Measurements from ENCODE around the gene SLC43A1. TPM values are rescaled to one million over a fixed set of nuclear protein-coding genes. Genes with fewer than 3 reads are reported as not detected.

Gene SLC43A1
- total RNA-seq, 1 donor from 2014 or later, result 13.2 TPM

- H3K9me3 ChIP-seq, result no peaks in the 10 kb centered on the region
- no peak overlapping the region for H3K4me3 ChIP-seq
- intact Hi-C loops (cut with DNase I), result no loop called here
- DNase-seq (no peak), ATAC-seq (no peak)
- no peak for TF ChIP-seq CTCF (IDR thresholded peaks at IDR 0.05)
- H3K27me3 ChIP-seq (ENCODE audit: low read depth), result no peaks in the 10 kb centered on the region
- peaks cover 35% of the 10 kb centered on the region for H3K36me3 ChIP-seq
- H3K4me1 ChIP-seq, result no peaks in the 10 kb centered on the region
- H3K27ac ChIP-seq, result no peak overlapping the region
These were observed 30.9 kb upstream of the SLC43A1 start for GRCh38 chr11:57546451-57546850.

- DNase-seq, result no peak
These were observed 30.4 kb upstream of the SLC43A1 start for GRCh38 chr11:57545883-57546282.

GRCh38 chr11:57544566-57544965 is 29.1 kb upstream of the SLC43A1 start:
- H3K36me3 ChIP-seq, result peaks cover 17% of the 10 kb centered on the region
- no peaks in the 10 kb centered on the region for H3K4me1 ChIP-seq
- no peaks in the 10 kb centered on the region for H3K27me3 ChIP-seq (ENCODE audit: low read depth)
- no peak for ATAC-seq
- no peak for DNase-seq
- no peak overlapping the region for H3K4me3 ChIP-seq
- no peak overlapping the region for H3K27ac ChIP-seq
- intact Hi-C loops (cut with DNase I), result no loop called here
- H3K9me3 ChIP-seq, result no peaks in the 10 kb centered on the region
- no peak for TF ChIP-seq CTCF (IDR thresholded peaks at IDR 0.05)

More at GRCh38 chr11:57545883-57546282, 30.4 kb upstream of the SLC43A1 start:
- peak in 1 of 2 donors; percentile 8 for ATAC-seq
- H3K27ac ChIP-seq, result no peak overlapping the region
- intact Hi-C loops (cut with DNase I), result no loop called here
- TF ChIP-seq CTCF (IDR thresholded peaks at IDR 0.05), result no peak
- no peaks in the 10 kb centered on the region for H3K4me1 ChIP-seq
- peaks cover 30% of the 10 kb centered on the region for H3K36me3 ChIP-seq
- H3K9me3 ChIP-seq, result no peaks in the 10 kb centered on the region
- H3K4me3 ChIP-seq, result no peak overlapping the region
- no peaks in the 10 kb centered on the region for H3K27me3 ChIP-seq (ENCODE audit: low read depth)

GRCh38 chr11:57543593-57543992 is 28.1 kb upstream of the SLC43A1 start:
- Histone ChIP-seq H3K27ac (no peak overlapping the region), H3K36me3 (peaks cover 8% of the 10 kb centered on the region), H3K9me3 (no peaks in the 10 kb centered on the region), H3K4me3 (no peak overlapping the region), H3K4me1 (no peaks in the 10 kb centered on the region), H3K27me3 (ENCODE audit: low read depth) (no peaks in the 10 kb centered on the region)
- no peak for DNase-seq
- TF ChIP-seq CTCF (IDR thresholded peaks at IDR 0.05), result no peak
- ATAC-seq, result peak; percentile 28 to 32
- intact Hi-C loops (cut with DNase I), result no loop called here

GRCh38 chr11:57542582-57542981 is 27.1 kb upstream of the SLC43A1 start:
- no peaks in the 10 kb centered on the region for H3K27me3 ChIP-seq (ENCODE audit: low read depth)
- H3K9me3 ChIP-seq, result no peaks in the 10 kb centered on the region
- ATAC-seq (no peak), DNase-seq (no peak)
- no peaks in the 10 kb centered on the region for H3K4me1 ChIP-seq
- H3K36me3 ChIP-seq, result peaks cover 1% of the 10 kb centered on the region
- H3K4me3 ChIP-seq, result no peak overlapping the region
- TF ChIP-seq CTCF (IDR thresholded peaks at IDR 0.05), result no peak
- no peak overlapping the region for H3K27ac ChIP-seq
- intact Hi-C loops (cut with DNase I), result no loop called here

GRCh38 chr11:57541169-57541568 is 25.7 kb upstream of the SLC43A1 start:
- Histone ChIP-seq H3K27ac (no peak overlapping the region), H3K9me3 (no peaks in the 10 kb centered on the region), H3K4me1 (no peaks in the 10 kb centered on the region), H3K4me3 (no peak overlapping the region), H3K27me3 (ENCODE audit: low read depth) (no peaks in the 10 kb centered on the region), H3K36me3 (no peaks in the 10 kb centered on the region)
- no peak for ATAC-seq
- no peak for TF ChIP-seq CTCF (IDR thresholded peaks at IDR 0.05)
- intact Hi-C loops (cut with DNase I), result no loop called here
- no peak for DNase-seq
